DMS53 (cell line): ENCODE measurements around the gene UGGT1.
A peak's percentile ranks its signal among the peaks of the same experiment; 100 is the strongest.

Experiments used
- DNase-seq: peaks from one replicate; lab custom pipeline; 2025; lab: John Stamatoyannopoulos, UW

The UGGT1 gene

DNA sequence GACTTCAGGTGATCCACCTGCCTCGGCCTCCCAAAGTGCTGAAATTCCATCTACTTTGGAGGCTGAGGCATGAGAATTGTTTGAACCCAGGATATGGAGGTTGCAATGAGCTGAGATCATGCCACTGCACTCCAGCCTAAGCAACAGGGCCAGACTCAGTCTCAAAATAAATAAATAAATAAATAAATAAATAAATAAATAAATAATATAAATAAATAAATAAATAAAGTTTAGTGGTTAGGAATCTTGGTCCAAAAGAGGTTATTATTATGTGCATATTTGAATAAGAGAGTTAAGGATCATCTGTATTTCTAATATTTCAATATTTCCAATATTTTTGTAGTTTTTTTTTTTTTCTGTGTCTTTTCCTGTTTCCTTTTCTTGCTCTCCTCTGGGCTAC is 136.9 kb downstream of the UGGT1 start:
- no peak for DNase-seq

DNA sequence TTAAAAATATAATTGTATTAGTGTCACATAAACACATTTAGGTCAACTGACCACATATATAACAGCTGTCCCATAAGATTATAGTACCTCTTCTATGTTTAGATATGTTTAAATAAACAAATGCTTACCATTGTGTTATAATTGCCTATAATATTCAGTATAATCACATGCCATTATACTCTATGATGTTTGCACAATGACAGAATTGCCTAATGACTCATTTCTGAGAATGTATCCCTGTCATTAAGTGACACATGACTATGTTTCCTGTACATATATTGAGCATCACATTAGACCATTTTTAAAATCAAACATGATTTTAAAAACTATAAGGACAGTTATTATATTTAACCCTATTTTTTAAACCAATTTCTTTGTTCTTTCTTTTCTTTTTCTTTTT is 137.9 kb downstream of the UGGT1 start:
- DNase-seq, result peak; percentile 64

DNA sequence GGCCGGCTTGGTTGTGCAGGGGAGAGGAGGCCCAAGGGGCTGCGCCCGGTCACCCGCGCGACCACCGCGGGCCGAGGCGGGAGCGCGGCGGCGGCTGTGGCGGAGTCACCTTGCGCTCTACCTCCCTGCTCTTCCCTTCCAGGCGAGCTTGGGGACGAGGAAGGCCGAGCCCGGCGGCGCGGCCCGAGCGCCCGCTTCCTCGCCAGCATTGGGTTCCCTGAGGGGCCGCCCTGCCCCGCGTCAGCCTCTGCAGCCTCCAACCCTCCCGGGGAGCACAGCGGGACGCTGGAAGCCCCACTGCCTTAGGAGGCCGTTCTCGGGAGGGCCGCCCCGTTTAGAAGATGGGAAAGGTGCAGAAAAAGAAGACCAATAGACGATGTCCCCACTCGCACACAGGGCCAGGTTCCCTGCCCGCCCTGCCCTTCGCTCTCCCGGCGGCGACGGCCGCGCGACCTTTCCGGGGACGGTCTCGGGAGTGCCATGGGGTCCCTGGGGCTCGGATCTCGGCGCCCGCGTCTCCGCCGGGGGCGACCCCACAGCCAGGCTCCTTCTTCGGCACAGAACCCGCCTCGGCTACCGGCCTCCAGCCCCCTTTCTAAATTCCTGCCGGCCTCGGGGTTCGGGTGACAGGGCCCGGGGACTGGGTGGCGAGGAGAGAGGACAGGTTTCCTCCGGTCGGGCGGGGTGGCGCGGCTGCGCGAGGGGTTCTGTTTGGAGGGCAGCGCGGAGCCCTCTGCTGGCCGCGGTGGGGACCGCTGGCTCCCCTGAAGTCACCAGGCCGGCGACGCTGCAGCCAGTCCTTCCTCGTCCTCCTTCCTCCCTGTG is 142.2 kb downstream of the UGGT1 start:
- DNase-seq, result peak; percentile 80

DNA sequence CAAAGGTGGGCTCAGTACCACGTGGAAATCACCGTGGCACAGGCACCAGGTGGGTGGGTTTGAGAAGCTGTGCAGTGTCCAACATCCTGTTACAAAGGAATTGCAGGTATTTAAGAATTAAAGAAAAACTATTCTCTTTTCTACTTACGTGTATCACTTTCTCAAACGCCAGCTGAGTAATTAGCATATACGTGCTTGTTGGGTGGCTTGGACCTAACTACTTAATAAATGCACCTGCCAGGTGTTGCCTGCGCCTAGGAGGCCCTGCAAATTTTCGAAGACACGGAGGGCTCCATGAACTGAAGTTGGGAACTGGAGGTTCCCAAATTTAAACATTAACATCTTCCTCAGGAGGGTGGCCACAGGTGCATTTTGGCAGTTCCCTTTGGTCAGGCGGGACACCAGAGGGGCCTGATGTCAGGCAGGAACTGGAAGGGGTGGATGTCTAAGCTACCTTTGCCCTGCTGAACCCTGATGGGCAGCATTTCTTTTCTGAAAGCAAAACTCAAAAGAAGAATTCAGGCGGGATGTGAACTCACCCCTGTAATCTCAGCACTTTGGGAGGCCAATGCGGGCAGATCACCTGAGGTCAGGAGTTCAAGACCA is 142.9 kb downstream of the UGGT1 start:
- DNase-seq, result peak; percentile 56

DNA sequence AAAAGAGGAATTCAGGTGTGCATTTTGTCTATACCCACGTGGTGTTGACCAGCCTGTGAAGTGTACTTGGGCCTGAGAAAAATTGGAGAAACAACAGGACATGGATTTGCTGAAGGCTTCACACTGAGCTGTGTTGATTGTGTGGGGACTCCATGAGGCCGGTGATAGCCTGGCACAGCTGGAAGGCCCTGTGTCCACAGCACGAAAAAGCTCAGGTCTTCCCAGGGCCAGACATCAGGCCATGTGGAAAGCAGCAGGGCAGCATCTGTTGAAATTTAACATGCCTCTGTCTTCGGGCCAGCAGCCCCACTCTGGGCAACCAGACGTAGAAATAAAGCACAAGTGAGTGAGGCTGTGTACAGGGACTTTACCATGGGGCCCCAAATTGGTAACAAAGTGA is 143.6 kb downstream of the UGGT1 start:
- DNase-seq, result no peak

DNA sequence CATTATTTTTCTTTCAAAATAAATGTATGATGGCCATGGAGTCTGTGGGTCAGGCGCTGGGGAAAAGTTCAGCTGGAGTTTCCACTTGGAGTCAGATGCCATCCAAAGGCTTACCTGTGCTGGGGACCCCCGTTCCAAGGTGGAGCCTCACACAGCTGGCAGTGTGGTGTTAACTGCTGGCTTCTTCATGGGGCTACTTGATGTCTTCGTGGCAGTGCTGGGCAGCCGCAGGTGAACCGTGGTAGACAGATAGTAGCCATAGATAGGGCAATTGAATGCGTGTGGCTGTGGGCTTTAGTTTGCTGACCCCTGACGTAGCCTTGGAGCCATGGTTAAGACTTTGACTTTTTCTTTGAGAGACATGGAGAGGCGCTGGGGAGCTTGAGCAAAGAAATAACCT is 144.6 kb downstream of the UGGT1 start:
- DNase-seq, result no peak

DNA sequence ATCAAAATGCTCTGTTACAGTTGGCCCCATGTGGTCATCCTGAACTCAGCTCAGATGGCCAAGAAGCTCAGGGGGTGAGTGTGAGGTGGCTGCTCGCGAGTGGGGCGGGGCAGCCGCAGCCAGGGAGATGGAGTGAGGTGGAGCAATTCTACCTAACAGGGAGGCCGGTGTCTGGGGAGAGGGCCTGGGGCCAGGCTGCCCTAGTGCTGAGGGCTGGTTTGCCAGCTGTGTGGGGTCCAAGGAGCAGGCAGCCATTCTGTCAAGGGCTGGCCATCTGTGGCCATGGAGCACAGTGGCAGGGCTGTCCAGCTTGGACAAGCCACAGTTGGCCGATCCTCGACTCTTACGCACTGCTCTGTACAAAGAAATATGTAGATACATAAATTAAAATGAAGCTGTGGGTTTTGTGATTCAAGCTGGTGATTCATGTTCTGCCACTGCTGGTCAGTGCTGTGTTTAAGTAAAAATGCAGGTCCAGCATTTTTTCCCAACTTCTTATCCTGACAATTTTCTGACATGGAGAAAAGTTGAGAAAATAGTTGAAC is 145.6 kb downstream of the UGGT1 start:
- DNase-seq, result no peak

DNA sequence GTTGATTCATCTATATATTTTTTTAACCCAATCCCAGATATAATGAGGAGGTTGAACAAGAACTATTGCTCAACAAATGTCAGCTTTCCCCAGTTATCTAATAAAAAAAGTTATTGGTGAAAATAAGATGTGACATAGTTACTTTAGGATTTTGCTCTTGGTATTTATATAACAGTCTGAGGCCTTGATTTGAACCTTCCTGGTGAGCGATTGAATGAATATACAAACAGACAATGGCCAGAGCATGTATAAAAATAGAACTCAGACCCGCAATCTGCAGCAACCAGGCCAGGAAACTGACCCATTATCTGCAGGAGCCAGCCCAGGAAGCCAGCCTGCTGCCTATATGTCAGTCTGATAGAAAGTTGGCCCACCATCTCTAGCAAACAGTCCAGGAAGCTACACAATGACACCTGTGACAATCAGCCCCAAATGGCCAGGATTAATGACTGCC is 146.1 kb downstream of the UGGT1 start:
- no peak for DNase-seq

DNA sequence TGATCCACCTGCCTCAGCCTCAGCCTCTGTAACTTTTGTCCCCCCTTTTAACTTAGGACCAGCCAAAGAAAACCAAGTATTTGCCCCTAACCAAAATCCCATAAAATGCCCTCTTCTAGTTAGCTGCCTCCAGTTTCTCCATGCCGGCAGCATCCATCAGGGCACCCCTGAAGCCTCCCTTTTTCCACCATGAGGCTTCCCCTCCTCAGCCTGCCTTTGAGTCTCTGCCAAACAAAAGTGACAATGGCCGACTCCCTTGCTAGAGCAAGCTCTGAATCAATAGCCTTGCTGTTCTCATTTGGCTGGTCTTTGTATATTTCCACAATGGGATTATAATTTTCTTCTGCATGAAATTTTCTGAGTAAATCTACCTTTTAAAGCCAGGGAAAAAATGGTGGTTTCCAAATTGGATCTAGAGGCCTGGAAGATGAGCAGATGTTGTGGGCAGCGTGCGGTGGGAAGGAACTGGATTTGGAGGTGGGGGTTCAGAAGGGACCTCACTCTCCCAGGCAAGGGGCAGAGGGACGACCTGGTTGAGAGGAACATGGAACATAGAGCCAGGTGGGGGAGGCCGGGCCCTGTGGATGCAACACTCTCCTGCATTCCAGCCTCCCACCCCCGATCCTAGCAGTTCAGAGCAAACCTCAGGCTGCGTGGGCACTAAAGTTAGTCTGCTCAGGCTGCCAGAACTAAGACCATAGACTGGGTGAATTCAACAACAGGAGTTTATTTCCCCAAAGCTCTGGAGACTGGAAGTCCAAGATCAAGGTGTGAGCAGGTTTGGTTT is 147.1 kb downstream of the UGGT1 start:
- DNase-seq, result no peak

DNA sequence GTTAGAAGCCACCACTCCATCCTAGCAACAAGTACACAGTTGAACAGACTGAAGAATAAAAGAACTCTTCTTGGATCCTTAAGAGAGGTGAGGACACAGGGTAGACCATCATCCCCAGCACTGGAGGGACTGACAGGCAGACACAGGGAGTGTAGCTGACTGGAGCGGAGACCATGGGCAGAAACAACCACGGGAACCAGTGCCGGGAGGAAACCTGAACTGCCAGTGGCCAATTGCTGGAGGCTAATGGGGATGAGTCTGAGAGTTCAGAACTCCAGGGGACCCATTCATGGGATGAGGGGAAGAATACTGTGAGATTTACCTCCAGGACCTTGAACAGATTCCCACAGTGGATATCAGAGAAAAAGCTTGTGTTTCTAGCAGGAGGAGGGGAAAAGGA is 150.9 kb downstream of the UGGT1 start:
- no peak for DNase-seq
